GM18858 (cell line): ENCODE data around the gene EML1.

Experiments
- ATAC-seq: cut with Tn5 transposase; IDR thresholded peaks from one replicate; pipeline ENCODE4 v1.9.1; 2021; ENCODE audit not compliant: unreplicated experiment

Gene EML1

GRCh38 chr14:99891266-99891665, 98.1 kb downstream of the EML1 start:
- no peak for ATAC-seq

GRCh38 chr14:99891900-99892299, 98.7 kb downstream of the EML1 start:
- ATAC-seq: no peak

GRCh38 chr14:99892406-99892805, 99.2 kb downstream of the EML1 start:
- no peak for ATAC-seq

- ATAC-seq: no peak
These were observed 103.1 kb downstream of the EML1 start for GRCh38 chr14:99896361-99896760.

GRCh38 chr14:99899578-99900178, 106.5 kb downstream of the EML1 start:
- no peak for ATAC-seq

- ATAC-seq: no peak
These were observed 109.7 kb downstream of the EML1 start for GRCh38 chr14:99902925-99903324.

- ATAC-seq: no peak
These were observed 111.3 kb downstream of the EML1 start for GRCh38 chr14:99904506-99904905.

- no peak for ATAC-seq
These were observed 111.9 kb downstream of the EML1 start for GRCh38 chr14:99905121-99905520.

GRCh38 chr14:99907761-99908652, 114.8 kb downstream of the EML1 start:
- no peak for ATAC-seq

GRCh38 chr14:99908653-99909250, 115.5 kb downstream of the EML1 start:
- no peak for ATAC-seq

- ATAC-seq: no peak
These were observed 116.4 kb downstream of the EML1 start for GRCh38 chr14:99909513-99910064.

- no peak for ATAC-seq
These were observed 117.4 kb downstream of the EML1 start for GRCh38 chr14:99910337-99911309.

- ATAC-seq: no peak
These were observed 122.3 kb downstream of the EML1 start for GRCh38 chr14:99915305-99916090.

GRCh38 chr14:99916091-99916383, 122.8 kb downstream of the EML1 start:
- no peak for ATAC-seq

- no peak for ATAC-seq
These were observed 125.6 kb downstream of the EML1 start for GRCh38 chr14:99918781-99919180.

GRCh38 chr14:99921425-99921824, 128.2 kb downstream of the EML1 start:
- ATAC-seq: no peak

- ATAC-seq: no peak
These were observed 131.2 kb downstream of the EML1 start for GRCh38 chr14:99924379-99924778.

GRCh38 chr14:99925471-99925870, 132.3 kb downstream of the EML1 start:
- ATAC-seq: no peak

- no peak for ATAC-seq
These were observed 135.8 kb downstream of the EML1 start for GRCh38 chr14:99928963-99929362.

- ATAC-seq: no peak
These were observed 136.4 kb downstream of the EML1 start for GRCh38 chr14:99929601-99930000.
